ENCODE data around the gene VRK1. TPM values are rescaled to one million over a fixed set of nuclear protein-coding genes. Genes with fewer than 3 reads are reported as not detected.

Gene VRK1
- total RNA-seq (2014; rRNA removed; shearing (Covaris generic)): 83.0 and 97.5 TPM in 2 replicates
- total RNA-seq (2022): 97.9 and 104 TPM in 2 replicates
- Bru-seq, nascent RNA: percentile 95 among the genes with signal in this experiment
- BruChase-seq, experiment 1, labeled RNA remaining after a 6-hour chase: percentile 85 among the genes with signal in this experiment
- percentile 89 among the genes with signal in this experiment for BruChase-seq, experiment 2, labeled RNA remaining after a 2-hour chase
- long read RNA-seq, transcript VRK1-201 (13 exons, 1,745 nt): major isoform, 237 of 308 reads
- long read RNA-seq, partial matches to known transcripts: 15 of 308 reads
- long read RNA-seq, other reads (novel, unspliced or antisense): 56 of 308 reads

GRCh38 chr14:96796851-96797581 is at the start of gene VRK1:
Gene VRK1 (plus strand): TSS chr14:96797382. CDS start chr14:96833472, 36,090 bp downstream.
- BruUV-seq (replicated peaks): no TSS peak
- POLR2A ChIA-PET: interaction anchor here (0.6 to 1.5 kb wide), 7 partner anchors 11 to 303 kb away, joined by 3 to 7 read pairs (median 4); no protein-coding TSS in a partner anchor
- TF ChIP-seq CTCF (conservative IDR thresholded peaks at IDR 0.05; ENCODE audit: low read length) (no peak), EZH2phosphoT487 (IDR thresholded peaks at IDR 0.05; ENCODE audit: borderline replicate concordance, low read depth, low read length) (no peak)
- CTCF ChIA-PET (ENCODE audit: unreplicated experiment): no interaction called here
- intact Hi-C loops (cut with micrococcal nuclease; ENCODE audit: unreplicated experiment): loop anchor here (5.0 kb wide), 1 partner anchor 435 kb away; the partner anchor contains the start of genes ATG2B and GSKIP
- peak; percentile 96 for DNase-seq (ENCODE audit: low spot score)
- H3K4me3 ChIP-seq (ENCODE audit: low read depth, low read length, poor library complexity, severe bottlenecking): peak within 1 kb of the TSS; percentile 94
- peaks cover 22% of the 10 kb centered on the region for H3K4me1 ChIP-seq (ENCODE audit: insufficient read depth, low read length, poor library complexity, severe bottlenecking)
- peaks cover 3% of the 10 kb centered on the region for H3K36me3 ChIP-seq (ENCODE audit: insufficient read depth, low read length)
- H3K9me3 ChIP-seq (ENCODE audit: low read length): no peaks in the 10 kb centered on the region
- peak within 1 kb of the TSS; percentile 69; the same call in 1 of the 2 replicates for H2AFZ ChIP-seq (ENCODE audit: low read length)
- H3K9me2 ChIP-seq (ENCODE audit: insufficient read depth, low read length): no peaks in the 10 kb centered on the region
- peaks cover 30% of the 10 kb centered on the region for H4K20me1 ChIP-seq (ENCODE audit: insufficient read depth, low read length)
- peak within 1 kb of the TSS; percentile 86 for H3K4me2 ChIP-seq (ENCODE audit: low read length)
- peaks cover 45% of the 10 kb centered on the region for H3K79me2 ChIP-seq (ENCODE audit: insufficient read depth, low read depth, low read length)
- H3K27ac ChIP-seq (ENCODE audit: low read depth, low read length, poor library complexity, severe bottlenecking): peak within 1 kb of the TSS; percentile 77

DNA sequence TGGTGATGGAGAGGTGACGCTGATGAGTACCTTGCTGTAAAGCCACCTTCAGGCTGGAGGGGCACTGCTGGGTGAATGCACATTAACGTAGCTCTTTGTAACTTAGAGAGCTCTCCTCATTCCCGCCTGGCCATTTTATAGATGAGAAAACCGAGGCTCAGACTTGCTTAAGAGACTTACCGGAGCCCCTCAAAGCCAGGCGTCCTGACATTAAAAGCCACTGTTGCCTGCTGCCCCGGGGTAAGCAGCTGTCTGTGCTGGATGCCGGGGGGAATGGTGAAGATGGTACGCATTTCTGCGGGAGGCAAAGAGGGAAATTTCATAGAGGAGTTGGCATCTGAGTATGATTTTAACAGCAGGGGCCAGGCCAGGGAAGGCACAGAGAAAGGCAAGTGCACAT is 49.6 kb upstream of the VRK1 start:
- intact Hi-C loops (cut with micrococcal nuclease; ENCODE audit: unreplicated experiment): no loop called here
- H3K79me2 ChIP-seq (ENCODE audit: insufficient read depth, low read depth, low read length): no peaks in the 10 kb centered on the region
- no peak overlapping the region for H2AFZ ChIP-seq (ENCODE audit: low read length)
- no peaks in the 10 kb centered on the region for H3K36me3 ChIP-seq (ENCODE audit: insufficient read depth, low read length)
- no peak for DNase-seq (ENCODE audit: low spot score)
- ChIA-PET CTCF (ENCODE audit: unreplicated experiment) (no interaction called here), POLR2A (interaction anchor here (0.7 to 1.0 kb wide), 2 partner anchors 9 to 274 kb away, joined by 3 read pairs; no protein-coding TSS in a partner anchor)
- no peak overlapping the region for H3K4me2 ChIP-seq (ENCODE audit: low read length)
- TF ChIP-seq EZH2phosphoT487 (IDR thresholded peaks at IDR 0.05; ENCODE audit: borderline replicate concordance, low read depth, low read length) (no peak), CTCF (conservative IDR thresholded peaks at IDR 0.05; ENCODE audit: low read length) (no peak)
- no peaks in the 10 kb centered on the region for H3K4me1 ChIP-seq (ENCODE audit: insufficient read depth, low read length, poor library complexity, severe bottlenecking)
- H3K4me3 ChIP-seq (ENCODE audit: low read depth, low read length, poor library complexity, severe bottlenecking): no peak overlapping the region
- no peaks in the 10 kb centered on the region for H3K9me2 ChIP-seq (ENCODE audit: insufficient read depth, low read length)
- no peaks in the 10 kb centered on the region for H4K20me1 ChIP-seq (ENCODE audit: insufficient read depth, low read length)
- no peak overlapping the region for H3K27ac ChIP-seq (ENCODE audit: low read depth, low read length, poor library complexity, severe bottlenecking)
- no TSS peak for BruUV-seq (replicated peaks)
- no peaks in the 10 kb centered on the region for H3K9me3 ChIP-seq (ENCODE audit: low read length)
